ENCODE data around the gene BECN2.

The BECN2 gene

GRCh38 chr1:241942738-241943137 is 14.8 kb upstream of the BECN2 start:
- no peak for DNase-seq (ENCODE audit: extremely low read depth, insufficient read length)
- H3K4me3 ChIP-seq (replicated peaks; ENCODE audit: low read depth, low read length) = no peak overlapping the region
- TF ChIP-seq CTCF (IDR thresholded peaks at IDR 0.05; ENCODE audit: insufficient read depth, low read length, poor library complexity, severe bottlenecking) = no peak
- H3K27me3 ChIP-seq (replicated peaks; ENCODE audit: control insufficient read depth, insufficient read depth, low read length) = no peaks in the 10 kb centered on the region
- H3K36me3 ChIP-seq (ENCODE audit: control insufficient read depth, insufficient read depth, low read length) = no peaks in the 10 kb centered on the region

- Histone ChIP-seq H3K4me3 (replicated peaks; ENCODE audit: low read depth, low read length) (no peak overlapping the region), H3K27me3 (replicated peaks; ENCODE audit: control insufficient read depth, insufficient read depth, low read length) (no peaks in the 10 kb centered on the region), H3K36me3 (ENCODE audit: control insufficient read depth, insufficient read depth, low read length) (no peaks in the 10 kb centered on the region)
- TF ChIP-seq CTCF (IDR thresholded peaks at IDR 0.05; ENCODE audit: insufficient read depth, low read length, poor library complexity, severe bottlenecking) = no peak
- DNase-seq (ENCODE audit: extremely low read depth, insufficient read length) = no peak
These were observed 13.3 kb upstream of the BECN2 start for GRCh38 chr1:241944300-241944699.

- Histone ChIP-seq H3K4me3 (replicated peaks; ENCODE audit: low read depth, low read length) (no peak overlapping the region), H3K27me3 (replicated peaks; ENCODE audit: control insufficient read depth, insufficient read depth, low read length) (no peaks in the 10 kb centered on the region), H3K36me3 (ENCODE audit: control insufficient read depth, insufficient read depth, low read length) (no peaks in the 10 kb centered on the region)
- TF ChIP-seq CTCF (IDR thresholded peaks at IDR 0.05; ENCODE audit: insufficient read depth, low read length, poor library complexity, severe bottlenecking) = no peak
- DNase-seq (ENCODE audit: extremely low read depth, insufficient read length) = no peak
These were observed 10.2 kb upstream of the BECN2 start for GRCh38 chr1:241947354-241947753.

- Histone ChIP-seq H3K36me3 (ENCODE audit: control insufficient read depth, insufficient read depth, low read length) (no peaks in the 10 kb centered on the region), H3K27me3 (replicated peaks; ENCODE audit: control insufficient read depth, insufficient read depth, low read length) (no peaks in the 10 kb centered on the region), H3K4me3 (replicated peaks; ENCODE audit: low read depth, low read length) (no peak overlapping the region)
- TF ChIP-seq CTCF (IDR thresholded peaks at IDR 0.05; ENCODE audit: insufficient read depth, low read length, poor library complexity, severe bottlenecking) = no peak
- no peak for DNase-seq (ENCODE audit: extremely low read depth, insufficient read length)
These were observed 7.2 kb upstream of the BECN2 start for GRCh38 chr1:241950390-241950789.

GRCh38 chr1:241962153-241962552 is 4.6 kb downstream of the BECN2 start:
- H3K27me3 ChIP-seq (replicated peaks; ENCODE audit: control insufficient read depth, insufficient read depth, low read length) = no peaks in the 10 kb centered on the region
- H3K36me3 ChIP-seq (ENCODE audit: control insufficient read depth, insufficient read depth, low read length) = no peaks in the 10 kb centered on the region
- no peak overlapping the region for H3K4me3 ChIP-seq (replicated peaks; ENCODE audit: low read depth, low read length)
- TF ChIP-seq CTCF (IDR thresholded peaks at IDR 0.05; ENCODE audit: insufficient read depth, low read length, poor library complexity, severe bottlenecking) = no peak
- DNase-seq (ENCODE audit: extremely low read depth, insufficient read length) = no peak

- Histone ChIP-seq H3K4me3 (replicated peaks; ENCODE audit: low read depth, low read length) (no peak overlapping the region), H3K36me3 (ENCODE audit: control insufficient read depth, insufficient read depth, low read length) (no peaks in the 10 kb centered on the region), H3K27me3 (replicated peaks; ENCODE audit: control insufficient read depth, insufficient read depth, low read length) (no peaks in the 10 kb centered on the region)
- DNase-seq (ENCODE audit: extremely low read depth, insufficient read length) = no peak
- TF ChIP-seq CTCF (IDR thresholded peaks at IDR 0.05; ENCODE audit: insufficient read depth, low read length, poor library complexity, severe bottlenecking) = no peak
These were observed 6.2 kb downstream of the BECN2 start for GRCh38 chr1:241963722-241964121.

All from GM06990 (cell line).